Inferior parietal cortex (tissue), 1 donor: ENCODE measurements around the gene SPDYE17.
"Not testable (repeated sequence)": the region's sequence is repeated elsewhere in the genome, so short reads cannot be mapped to it uniquely, and the experiment has no call there.

ENCODE experiments used
- DNase-seq: peaks from one replicate; pipeline ENCODE4 v3.0.0-alpha.2; 2016; ENCODE audit errors: extremely low spot score

The SPDYE17 gene, protein sequence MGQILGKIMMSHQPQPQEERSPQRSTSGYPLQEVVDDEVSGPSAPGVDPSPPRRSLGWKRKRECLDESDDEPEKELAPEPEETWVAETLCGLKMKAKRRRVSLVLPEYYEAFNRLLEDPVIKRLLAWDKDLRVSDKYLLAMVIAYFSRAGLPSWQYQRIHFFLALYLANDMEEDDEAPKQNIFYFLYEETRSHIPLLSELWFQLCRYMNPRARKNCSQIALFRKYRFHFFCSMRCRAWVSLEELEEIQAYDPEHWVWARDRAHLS

DNA sequence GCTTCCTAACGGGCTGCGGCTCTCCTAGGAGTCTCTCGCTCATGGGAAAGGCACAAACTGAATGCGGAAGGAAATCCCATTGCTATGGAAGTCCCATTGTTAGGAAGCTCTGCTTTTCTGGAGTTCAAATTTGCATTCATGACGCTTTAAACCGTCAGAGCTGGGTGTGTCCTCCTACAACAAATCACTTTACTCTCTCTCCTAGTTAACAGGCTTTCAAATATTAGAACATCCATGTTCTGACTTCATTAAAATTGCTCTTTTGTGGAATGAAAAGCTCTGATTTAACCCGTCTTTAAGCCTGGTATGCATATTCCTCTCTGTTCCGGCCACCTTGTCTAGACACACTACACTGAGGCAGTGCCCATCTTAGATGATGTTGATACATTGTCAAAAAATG is at the start of gene SPDYE17:
SPDYE17 (minus strand) TSS at position 101 of the 400 bp plus-strand sequence. CDS start 1,791 bp downstream, outside the sequence.
- DNase-seq = not testable (repeated sequence)

DNA sequence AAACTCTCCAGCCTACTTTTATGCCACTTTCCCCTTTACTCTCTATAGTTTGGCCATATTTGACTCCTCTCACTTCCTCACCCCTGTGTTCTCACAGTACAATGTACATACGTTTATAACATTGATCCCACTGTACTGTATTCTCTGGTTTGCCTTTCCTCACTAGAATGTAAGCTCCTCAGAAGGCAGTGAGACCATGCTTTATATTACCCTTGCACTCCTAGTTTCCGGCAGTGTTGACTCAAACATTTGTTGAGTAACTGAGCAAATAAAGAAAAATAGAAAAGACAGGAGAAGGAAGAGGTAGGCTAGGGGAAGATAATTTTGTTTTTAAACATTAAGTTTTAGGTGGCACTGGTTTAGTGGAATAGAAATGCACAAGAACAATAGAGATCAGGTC is 48.1 kb upstream of the SPDYE17 start:
- not testable (repeated sequence) for DNase-seq

DNA sequence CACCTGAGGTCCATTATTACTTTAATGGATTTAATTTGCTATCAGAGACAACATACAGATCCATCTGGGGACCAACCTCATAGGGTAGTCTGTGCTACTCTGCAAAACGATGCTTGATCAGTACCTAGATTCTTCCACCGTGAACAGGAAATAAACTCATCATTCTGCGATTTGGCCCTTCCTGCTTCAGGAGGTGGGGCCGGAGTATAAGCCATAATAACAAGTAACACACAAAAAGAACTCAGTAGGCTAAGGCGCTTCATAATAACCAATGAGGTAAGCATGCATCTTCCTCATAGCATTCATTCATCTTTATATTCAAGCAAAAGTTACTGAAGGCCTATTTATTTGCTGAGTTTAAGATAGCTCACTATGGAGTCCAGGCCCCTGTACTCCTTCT is 47.5 kb upstream of the SPDYE17 start:
- not testable (repeated sequence) for DNase-seq

DNA sequence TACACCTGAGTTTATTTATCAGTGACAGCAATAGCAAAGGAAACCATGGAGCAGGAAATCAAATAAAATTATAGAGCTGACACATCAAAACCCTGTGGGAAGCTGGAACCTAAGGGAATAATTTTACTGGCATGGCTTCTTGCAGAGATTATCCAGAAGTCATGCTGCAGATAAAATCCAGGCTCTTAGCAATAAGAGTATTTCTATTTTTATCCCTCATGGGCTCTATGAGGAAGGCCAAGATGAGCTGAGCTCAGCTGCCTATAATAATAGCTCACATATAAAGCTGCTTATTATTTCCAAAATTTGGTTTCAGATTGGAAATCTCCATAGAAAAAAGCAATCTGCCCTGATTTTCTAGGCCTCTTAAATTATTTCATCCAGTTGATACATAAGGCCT is 47.0 kb upstream of the SPDYE17 start:
- DNase-seq = not testable (repeated sequence)

DNA sequence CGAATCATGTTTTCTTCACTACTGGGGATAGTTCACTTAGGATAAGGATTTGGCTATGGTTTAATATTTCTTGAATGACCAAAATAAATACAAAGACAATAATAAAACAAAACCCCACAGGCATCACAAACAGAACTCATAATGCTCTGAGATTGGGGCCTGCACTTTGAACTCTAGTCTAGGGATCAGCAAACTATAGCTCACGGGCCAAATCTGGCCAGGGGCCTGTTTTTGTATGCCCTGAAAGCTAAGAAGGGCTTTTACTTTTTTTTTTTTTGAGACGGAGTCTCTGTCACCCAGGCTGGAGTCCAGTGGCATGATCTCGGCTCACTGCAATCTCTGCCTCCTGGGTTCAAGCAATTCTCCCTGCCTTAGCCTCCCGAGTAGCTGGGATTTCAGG is 44.9 kb upstream of the SPDYE17 start:
- not testable (repeated sequence) for DNase-seq

DNA sequence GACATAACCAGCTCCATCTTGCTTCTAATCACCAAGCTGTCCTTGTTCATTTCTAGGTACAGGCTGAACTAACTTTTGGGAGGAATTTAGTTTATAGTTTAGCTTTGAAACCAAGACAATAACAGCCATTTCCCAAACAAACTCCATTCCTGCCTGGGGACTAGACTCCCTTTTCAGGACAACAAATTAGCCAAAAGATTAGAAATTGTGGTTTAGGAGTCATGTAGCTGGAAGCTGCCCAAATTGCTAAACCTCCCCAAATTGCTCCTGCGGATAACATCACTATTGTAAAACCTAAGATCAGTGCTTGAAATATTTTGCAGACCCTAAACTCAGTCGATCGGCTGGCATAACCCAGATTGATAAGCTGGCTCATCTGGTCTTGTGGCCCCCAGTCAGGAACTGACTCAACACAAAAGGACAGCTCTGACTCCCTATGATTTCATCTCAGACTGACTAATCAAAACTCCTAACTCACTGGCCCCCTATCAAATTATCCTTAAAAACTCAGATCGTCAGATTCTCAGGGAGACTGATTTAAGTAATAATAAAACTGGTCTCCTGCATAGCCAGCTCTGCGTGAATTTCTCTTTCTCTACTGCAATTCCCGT is 42.7 kb upstream of the SPDYE17 start:
- not testable (repeated sequence) for DNase-seq

DNA sequence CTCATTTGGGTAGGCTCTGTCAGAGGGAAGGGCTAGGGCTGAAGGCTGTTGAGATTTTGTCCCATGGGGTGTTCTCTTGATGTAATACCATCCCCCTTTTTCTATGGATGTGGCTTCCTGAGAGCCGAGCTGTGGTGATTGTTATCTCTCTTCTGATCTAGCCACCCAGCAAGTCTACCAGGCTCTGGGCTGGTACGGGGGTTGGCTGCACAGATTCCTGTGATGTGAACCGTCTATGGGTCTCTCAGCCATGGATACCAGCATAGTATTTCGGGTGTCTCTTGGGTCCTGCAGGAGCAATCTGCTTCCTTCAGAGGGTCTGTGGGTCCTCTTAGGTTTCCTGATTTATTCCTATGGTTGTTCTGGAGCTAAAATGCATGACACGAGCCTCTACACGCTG is 38.9 kb upstream of the SPDYE17 start:
- not testable (repeated sequence) for DNase-seq

DNA sequence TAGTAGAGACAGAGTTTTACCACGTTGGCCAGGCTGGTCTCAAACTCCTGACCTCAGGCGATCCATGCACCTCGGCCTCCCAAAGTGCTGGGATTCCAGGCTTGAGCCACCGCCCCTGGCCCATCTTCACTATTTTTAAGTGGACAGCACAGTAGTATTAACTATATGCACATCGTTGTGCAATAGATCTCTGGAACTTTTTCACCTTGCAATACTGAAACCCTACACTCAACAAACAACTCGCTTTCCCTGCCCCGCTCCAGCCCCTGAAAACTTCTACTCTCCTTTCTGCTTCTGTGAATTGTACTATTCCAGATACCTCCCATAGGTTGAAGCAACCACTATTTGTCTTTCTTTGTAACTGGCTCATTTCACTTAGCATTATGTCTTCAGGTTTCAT is 33.7 kb upstream of the SPDYE17 start:
- not testable (repeated sequence) for DNase-seq

DNA sequence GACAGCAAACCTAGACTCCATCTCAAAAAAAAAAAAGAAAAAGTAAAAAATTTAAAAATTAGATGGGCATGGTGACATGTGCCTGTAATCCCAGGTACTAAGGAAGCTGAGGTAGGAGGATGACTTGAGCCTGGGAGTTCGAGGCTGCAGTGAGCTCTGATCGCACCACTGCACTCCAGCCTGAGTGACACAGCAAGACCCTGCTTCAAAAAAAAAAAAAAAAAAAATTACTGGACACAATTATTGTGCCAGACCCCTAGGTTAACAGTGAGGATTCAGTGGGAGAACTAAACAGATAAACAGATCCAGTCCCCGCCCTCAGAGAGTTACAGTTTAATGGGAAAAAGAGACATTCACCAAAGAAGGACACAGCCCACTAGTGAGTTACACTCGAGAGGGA is 31.6 kb upstream of the SPDYE17 start:
- DNase-seq = not testable (repeated sequence)

DNA sequence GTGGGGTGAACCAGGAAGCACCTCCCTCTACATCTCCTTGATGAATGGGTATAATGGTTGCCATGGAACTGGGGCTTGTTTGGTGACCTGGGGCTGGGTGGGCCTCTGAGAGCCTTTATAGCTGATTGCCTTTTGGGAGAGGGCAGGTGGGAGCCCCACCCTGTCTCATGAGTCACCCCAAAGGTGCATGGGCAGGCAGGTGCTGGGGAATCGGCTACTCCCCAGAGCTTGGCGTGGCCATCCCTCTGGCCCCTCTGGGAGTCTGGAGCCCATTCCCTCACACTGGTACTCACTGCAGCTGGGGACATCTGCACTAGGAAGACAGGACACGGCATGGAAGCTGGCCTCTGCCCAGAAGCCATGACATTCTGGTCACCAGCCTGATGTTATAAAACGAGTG is 30.4 kb upstream of the SPDYE17 start, which contains the start of gene SPDYE18:
SPDYE18 (minus strand) TSS at position 2 of the 400 bp plus-strand sequence. CDS start 2,046 bp downstream, outside the sequence.
- not testable (repeated sequence) for DNase-seq

DNA sequence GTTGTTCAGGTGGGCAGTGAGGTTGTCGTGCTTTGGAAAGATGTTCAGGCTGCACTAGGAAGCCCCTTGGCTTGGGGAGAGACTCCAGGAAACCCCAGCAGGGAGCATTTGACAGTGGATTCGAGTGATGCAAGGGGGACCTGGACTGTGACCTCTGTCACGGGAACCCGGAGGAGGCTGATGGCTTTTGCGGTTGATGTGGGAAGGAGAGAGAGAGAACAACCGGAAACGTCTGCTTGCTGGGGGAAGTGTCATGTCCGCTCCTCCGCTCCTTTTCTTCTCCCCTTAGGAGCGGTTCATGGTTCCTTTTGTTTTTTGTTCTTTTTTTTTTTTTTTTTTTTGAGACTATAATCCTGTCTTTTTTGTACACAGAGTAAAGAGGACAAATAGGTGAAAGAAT is 5.8 kb downstream of the SPDYE17 start:
- DNase-seq = not testable (repeated sequence)

DNA sequence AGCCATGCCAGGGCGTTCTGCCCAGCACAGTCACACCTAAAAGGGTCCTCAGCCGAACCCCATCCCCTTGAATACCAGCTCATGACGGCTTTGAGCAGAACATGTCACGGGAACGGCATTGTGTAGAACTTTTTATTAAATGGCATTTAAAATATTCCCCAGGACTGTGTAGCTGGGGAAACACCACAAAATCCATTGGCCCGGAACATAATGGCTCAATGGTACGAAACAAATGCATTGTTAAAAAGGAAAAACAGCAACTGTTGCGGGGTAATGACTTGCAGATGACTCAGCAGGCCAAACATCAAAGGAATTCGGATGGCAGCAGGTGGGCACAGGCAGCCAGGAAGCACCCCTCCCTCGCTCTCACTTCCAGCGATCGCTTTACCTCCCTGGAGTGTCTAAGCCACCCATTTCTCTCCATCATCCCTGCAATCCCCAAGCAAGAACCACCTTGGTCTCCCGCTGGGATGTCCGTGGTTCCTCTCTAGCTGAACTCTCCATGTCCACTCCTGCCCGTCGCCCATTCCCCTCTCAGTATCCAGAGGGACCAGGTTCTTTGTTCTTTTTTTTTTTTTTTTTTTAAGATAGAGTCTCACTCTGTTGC is 22.0 kb downstream of the SPDYE17 start:
- not testable (repeated sequence) for DNase-seq

DNA sequence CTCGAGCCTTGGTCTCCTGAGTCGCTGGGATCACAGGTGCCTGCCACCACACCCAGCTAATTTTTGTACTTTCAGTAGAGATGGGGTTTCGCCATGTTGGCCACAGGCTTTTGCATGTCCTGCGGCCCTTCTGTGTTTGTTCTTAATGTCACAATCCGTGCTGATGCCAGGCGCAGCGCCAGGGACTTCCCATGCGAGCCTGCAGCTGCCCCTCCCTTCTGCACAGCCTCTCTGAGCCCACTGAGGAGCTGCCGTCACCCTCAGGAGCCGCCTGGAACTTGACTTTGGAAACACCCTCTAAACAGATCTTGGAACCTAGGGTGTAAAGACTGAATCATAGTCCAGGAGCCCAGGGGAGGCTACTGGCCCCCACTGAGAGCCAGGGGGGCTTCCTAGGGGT is 24.2 kb downstream of the SPDYE17 start:
- DNase-seq = not testable (repeated sequence)

DNA sequence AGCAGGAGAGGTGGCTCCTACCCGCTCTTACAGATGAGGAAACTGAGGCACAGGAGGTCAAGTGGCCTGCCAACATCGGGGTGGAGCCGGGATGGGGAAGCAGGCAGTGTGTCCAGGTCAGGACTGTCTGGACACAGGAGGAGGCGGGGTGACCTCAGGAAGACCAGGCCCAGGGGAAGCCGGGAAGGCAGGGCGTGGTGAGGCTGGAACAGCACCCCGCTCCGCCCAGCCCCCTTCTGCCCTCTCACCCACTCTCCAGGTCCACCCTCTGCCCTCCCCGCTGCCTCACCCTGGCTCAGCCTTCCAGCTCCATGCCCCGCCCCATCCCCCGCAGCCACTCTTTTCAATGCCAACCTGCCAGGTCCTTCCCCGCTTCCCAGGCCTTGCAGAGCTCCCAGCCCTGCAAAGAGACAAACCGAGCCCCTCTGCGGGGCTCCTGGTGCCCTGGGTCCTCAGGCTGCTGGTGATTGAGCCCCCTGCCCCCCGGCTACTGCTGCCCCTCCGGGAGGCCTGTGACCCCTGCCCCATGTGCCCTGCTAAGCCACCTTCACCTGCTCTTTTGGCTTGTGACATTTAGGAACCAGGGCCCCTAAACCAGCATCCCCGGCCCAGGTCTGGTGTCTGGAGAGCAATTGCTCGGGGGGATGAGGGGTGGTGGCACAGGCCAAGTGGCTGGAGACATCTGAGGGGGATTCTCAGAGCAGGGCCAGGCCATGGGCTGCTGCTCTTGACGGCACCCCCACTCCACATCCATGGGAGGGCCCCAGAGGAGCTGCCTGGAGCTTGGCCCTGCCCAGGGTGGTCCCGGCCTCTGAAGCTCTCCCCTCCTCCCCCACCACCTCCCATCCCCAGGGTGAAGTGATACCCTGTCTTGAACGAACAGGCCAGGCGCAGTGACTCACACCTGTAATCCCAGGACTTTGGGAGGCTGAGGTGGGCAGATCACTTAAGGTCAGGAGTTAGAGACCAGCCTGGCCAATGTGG is 25.7 kb downstream of the SPDYE17 start:
- DNase-seq = not testable (repeated sequence)

DNA sequence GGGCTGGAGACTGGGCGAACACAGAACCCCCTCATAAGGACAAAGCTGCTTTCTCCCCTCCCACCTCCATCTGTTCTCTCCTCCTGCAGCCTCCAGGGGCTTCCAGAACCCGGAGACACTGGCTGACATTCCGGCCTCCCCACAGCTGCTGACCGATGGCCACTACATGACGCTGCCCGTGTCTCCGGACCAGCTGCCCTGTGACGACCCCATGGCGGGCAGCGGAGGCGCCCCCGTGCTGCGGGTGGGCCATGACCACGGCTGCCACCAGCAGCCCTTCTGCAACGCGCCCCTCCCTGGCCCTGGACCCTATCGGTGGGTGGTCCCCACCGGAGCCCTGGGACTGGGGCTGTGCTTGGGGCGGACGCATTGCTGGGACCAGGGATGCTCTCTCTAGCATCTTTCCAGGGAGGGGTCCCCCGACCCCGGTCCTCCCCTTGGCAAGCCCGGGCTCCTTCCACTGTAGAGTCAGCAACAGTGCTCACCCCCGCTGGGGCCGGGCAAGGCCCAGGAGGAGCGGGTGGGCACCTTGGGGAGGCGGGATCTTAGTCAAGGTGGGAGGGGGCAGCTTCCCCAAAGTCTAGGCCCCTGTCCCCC is 26.6 kb downstream of the SPDYE17 start:
- DNase-seq = not testable (repeated sequence)

DNA sequence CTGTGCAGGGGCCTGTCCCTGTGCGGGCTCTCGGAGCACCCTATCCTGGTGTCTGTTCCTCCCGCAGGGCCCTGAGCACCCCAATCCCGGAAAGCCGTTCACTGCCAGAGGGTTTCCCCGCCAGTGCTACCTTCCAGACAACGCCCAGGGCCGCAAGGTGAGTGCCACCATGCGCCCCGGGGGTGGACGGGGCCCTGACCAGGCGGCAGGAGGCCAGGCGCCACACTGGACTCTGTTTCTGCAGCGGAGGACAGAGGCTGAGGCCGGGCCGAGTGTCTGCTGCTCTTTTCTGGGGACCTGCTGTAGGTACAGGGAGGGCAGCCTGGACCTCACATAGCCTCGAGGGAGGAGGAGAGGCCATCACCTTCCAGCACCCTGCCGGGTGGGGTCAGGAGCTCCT is 28.0 kb downstream of the SPDYE17 start:
- not testable (repeated sequence) for DNase-seq

DNA sequence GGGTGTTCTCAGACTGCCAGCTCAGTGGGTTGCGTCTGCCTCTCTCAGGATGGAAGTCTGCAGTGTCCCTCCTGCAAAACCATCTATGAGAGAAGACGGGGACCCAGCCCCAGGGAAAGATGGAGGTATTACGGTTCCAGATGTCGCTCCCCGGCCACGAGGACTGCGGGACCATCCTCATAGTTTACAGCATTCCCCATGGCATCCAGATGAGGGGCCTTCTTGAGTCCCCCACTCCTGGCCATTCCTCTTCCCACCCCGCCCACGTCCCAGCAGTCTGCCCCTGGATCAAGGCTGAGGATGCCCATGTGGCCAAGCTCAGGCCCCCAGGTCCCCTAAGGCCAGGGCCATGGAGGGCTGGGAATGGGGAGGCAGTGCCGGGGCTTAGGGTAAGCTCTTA is 28.9 kb downstream of the SPDYE17 start:
- DNase-seq = not testable (repeated sequence)

DNA sequence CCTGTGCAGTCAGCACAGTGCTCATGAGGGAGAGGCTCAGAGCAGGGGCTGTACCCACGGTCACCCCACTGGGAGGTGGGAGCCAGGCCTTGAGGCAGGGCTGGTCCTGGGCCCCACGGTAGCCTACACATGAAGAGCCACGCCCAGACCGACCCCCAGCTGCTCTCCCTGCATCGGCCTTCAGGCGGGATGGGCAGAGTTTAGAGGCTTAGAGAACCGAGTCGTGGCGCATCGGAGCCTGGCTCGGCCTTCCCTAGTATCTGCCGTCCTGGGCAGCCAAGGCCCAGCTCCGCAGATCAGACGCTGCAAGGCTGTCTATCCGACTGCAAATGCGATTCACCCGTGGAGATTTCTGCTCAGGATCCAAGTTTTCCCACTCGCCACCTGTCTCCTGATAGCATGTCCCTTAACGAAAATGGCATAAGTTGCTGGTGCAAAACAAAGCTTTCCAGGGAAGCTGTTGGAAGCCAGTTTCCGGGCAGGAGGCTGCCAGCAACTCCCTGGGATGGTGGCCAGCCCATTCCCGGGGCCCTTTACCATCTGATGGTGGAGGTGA is 29.4 kb downstream of the SPDYE17 start:
- not testable (repeated sequence) for DNase-seq

DNA sequence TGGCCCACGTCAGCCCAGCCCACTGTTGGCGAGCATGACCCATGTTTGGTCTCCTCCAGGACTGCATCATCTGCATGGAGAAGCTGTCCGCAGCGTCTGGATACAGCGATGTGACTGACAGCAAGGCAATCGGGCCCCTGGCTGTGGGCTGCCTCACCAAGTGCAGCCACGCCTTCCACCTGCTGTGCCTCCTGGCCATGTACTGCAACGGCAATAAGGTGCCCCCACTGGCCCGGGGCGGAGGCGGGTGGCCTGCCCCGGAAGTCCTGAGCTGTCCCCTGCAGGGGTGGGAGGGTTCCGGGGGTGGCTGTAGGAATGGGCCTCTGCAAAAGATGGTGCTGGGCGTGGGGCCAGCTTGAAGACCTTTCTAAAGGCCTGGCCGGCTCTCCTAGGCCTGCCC is 30.1 kb downstream of the SPDYE17 start:
- DNase-seq = not testable (repeated sequence)

DNA sequence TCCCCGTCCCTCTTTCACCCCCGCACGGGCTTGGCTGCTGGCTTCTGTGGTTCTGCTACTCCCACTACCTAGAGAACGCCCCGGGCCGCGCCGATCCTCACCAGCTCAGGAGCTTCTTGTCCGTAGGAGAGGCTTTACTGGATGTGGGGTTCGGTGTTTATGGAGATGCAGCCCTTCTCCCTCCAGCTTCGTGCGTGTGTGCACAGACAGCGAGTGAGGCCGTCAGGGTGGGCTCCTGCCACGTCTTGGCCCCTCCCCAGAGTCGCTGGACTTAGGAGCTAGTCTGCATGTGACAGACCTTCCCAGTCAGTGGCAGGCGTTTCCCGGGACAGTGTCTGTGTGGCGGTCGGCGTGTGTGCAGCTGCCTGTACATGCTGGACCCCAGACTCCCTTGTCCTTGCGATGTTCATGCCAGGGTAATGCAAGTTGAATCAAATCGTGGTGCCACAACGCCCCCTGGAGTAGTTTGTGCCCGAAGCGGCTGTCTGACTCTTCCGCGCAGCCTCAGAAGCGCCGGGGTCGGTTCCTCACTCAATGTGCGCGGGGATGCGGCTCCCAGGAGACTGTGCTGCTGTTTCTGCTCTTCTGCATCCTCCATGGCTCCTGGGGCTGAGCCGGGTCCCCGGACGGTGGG is 32.6 kb downstream of the SPDYE17 start:
- DNase-seq = not testable (repeated sequence)
